Activated T-cell treated with anti-CD3 and anti-CD28 coated beads, Interleukin-2, amount 50 U/mL, for 1 hour (primary cell): ENCODE results near the gene PAF1.

Source experiments
- DNase-seq: peaks from one replicate; pipeline ENCODE4 v3.0.0-alpha.2; 2020

PAF1 gene

GRCh38 chr19:39416152-39417120 is 25.5 kb upstream of the PAF1 start:
- DNase-seq = no peak

GRCh38 chr19:39415111-39416046 is 24.5 kb upstream of the PAF1 start:
- DNase-seq = no peak

DNA sequence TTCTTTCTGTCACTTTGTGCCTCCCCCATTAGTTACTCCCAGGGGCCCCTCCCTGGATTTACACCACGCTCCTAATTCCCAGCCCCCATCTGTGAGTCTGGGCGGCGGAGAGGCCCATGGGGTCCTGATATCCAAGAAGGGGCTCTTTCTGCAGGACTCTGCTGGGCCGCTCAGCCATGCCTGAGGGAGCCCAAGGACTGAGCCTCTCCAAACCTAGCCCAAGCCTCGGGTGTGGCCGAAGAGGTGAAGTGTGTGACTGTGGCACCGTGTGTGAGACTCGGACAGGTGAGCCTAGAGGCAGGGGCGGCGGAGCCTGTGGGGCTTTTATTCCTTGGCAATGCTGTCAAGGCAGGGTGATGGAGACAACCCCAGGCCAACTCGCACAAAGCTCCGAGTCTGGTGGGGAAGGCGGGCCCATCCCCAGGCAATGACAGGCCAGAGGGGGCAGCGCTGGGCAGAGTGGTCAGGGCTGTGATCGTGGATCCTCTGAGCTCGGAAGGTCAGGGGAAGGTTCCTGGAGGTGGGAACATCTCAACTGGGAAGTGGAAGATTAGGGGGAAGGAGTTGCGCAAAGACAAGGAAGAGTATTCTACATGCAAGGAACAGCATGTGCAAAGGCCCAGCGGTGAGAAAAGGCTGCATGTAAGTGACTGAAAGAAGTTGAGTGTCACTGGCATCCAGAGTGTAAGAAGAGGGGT is 23.2 kb upstream of the PAF1 start:
- DNase-seq = no peak

DNA sequence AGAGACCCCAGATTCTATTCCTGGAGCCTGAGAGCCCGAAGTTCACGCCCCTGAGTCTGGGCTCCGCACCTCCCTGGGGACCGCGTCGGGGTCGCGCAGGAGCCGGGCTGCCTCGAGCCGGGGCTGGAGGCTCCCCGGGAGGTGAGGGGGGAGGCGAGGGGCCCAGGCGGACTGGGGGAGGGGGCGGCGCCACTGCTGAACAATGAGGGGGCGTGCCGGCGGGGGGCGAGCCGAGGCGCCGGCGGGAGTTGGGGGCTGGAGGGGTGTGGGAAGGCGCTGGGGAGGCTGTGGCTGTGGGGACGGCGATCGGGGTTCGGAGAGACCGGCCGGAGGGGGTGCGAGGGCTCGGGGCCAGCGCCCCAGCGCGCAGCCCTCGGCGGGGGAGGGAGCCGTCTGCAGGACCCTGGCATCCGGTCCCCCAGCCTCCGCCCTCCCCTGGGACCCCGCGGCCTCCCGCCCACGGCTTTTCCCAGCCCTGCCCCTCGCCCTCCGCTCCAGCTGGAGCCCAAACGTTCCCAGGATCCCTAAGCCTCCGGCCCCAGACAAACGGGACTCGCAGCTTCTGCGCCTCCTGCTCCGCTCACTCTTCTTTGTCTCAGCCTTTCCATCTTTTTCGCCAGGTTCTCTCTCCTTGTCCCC is 22.5 kb upstream of the PAF1 start:
- DNase-seq = peak; percentile 57

- DNase-seq = no peak
These were observed 22.0 kb upstream of the PAF1 start for GRCh38 chr19:39412867-39413271.

DNA sequence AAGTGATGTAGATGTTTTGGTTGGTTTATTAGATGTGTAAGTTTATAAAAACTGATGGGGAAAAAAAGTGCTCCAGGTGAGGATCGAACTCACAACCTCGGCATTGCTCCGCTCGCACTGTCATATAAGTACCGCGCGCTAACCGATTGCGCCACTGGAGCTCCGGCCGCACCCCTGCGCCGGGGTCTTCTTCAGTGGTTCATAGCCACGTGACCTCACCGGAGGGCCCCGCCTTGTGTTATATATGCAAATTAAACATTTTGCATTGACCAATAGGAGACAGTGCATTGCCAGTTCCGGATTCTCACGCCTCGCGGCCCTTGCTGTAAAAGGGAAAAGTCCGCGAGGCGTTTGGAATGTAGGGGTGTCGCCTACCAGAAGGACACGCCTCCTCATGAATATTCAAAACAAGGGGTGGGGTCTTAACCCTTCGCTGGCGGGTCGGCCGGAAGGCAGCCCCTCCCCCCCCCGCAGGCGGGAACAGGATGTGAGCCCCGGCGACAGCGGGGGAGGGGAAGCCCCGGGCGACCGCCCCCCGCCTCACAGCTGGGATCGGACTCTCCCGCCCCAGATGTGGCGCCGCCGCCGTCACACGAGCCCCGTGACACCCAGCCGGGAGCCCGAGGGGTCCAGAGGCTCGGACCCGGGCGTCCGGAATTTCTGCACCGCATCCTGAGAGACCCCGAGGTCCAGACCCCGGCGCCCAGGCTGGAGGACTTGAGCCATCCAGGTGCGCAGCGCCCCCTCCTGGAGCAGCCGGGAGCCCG is 21.4 kb upstream of the PAF1 start, which contains the start of gene PLEKHG2:
PLEKHG2 (plus strand) TSS at position 570 of the 767 bp plus-strand sequence. CDS start 1,418 bp downstream, outside the sequence.
- DNase-seq = peak; percentile 99

DNA sequence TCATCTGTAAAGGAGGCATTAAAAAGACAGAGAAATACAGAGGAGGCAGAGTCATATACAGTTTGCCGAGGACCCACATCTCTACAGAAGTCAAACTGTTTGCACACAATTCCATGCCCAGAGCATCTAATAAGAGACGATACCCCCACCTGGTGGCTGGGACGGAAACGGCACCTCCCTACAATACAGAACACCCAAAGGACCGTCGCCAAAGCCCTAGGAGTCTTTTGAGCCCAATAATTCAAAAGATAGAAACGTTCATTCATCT is 20.9 kb upstream of the PAF1 start:
- peak; percentile 90 for DNase-seq

DNA sequence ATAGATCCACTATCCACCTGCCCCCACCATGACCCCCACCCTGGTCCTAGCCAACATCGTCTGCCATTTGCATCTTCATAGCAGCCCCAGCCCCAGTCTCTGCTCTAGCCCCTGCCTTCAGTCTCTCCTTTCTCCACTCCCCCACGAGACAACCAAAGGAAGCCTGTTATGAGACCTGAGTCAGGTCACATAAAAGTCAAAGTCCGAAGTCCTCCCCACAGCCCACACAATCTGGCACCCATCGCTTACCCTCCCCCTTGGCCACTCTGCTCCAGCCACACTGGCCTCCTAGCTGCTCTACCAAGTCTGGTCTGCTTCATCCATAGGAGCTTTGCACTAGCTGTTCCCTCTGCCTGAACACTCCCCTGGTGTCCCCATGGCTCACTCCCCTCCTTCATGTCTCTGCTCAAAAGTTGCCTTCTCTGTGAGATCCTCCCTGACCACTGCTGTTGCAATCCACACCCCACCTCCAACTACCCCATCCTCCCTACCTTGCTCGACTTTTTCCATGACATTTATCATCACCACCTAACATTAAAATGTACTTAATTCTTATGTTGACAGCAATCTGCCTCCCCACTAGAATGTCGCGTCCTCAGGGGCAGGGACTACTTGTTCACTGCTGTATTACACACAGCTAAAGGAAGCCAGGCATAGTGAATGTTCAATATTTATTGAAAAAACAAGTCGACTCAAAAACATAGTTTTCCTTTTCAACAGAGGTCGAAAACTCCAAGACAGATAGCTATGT is 20.4 kb upstream of the PAF1 start:
- peak; percentile 68 for DNase-seq

GRCh38 chr19:39410831-39411080 is 19.9 kb upstream of the PAF1 start:
- DNase-seq = no peak

GRCh38 chr19:39410017-39410830 is 19.3 kb upstream of the PAF1 start:
- peak; percentile 88 for DNase-seq

GRCh38 chr19:39409208-39410016 is 18.5 kb upstream of the PAF1 start:
- peak; percentile 94 for DNase-seq

GRCh38 chr19:39408392-39409207 is 17.7 kb upstream of the PAF1 start:
- DNase-seq = peak; percentile 70

- DNase-seq = peak; percentile 72
These were observed 16.9 kb upstream of the PAF1 start for GRCh38 chr19:39407660-39408391.

GRCh38 chr19:39407410-39407659 is 16.4 kb upstream of the PAF1 start:
- DNase-seq = no peak

GRCh38 chr19:39406656-39407409 is 15.9 kb upstream of the PAF1 start, which contains the start of gene ZFP36:
Gene ZFP36, plus strand, starts transcription at chr19:39406847. Its CDS starts 58 bp downstream, at chr19:39406905.
- peak; percentile 92 for DNase-seq

DNA sequence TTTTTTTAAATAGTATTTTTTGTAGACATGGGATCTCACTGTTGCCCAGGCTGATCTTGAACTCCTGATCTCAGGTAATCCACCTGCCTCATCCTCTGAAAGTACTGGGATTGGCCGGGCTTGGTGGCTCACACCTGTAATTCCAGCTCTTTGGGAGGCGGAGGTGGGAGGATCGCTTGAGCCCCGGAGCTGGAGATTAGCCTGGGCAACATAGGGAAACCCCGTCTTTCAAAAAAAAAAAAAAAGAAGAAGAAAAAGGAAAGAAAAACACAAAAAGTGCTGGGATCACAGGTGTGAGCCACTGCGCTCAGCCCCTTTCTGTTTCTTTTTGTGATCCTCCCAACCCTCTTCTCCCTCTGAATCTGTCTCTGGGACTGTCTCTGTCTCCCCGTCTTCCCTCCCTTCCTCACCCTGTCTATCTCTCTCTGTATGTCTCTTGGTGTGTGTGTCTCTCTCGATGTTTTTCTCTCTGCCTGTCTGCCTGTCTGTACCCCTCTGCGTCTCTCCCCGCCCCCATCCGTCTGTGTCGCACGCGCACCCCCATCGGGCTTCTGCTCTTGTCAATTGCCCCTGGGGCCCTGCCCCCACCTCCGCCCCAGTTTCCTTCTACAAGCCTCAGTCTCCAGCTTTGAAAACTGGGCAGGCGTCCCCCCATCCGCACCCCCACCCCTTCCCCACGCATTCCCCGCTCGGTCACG is 15.2 kb upstream of the PAF1 start:
- peak; percentile 90 for DNase-seq
